Neural cell (in vitro differentiated cells): ENCODE data around the gene SELENOH. TPM values are rescaled to one million over a fixed set of nuclear protein-coding genes. Genes with fewer than 3 reads are reported as not detected.

Experiments
- H2AFZ ChIP-seq: fragments of 200-600, 300-800 bp; sonication (generic), shearing (Covaris generic); 2 replicates; pipeline ENCODE4 v1.6.0; 2014; ENCODE audit warnings: low read depth, mild to moderate bottlenecking, antibody characterized with exemption, low read length, moderate library complexity
- H3F3A ChIP-seq: fragments of 200-600 bp; shearing (Covaris generic); 2 replicates; pipeline ENCODE4 v1.6.1; 2016; ENCODE audit warnings: mild to moderate bottlenecking, moderate library complexity, mixed read lengths, antibody characterized with exemption, low read length; ENCODE audit not compliant: insufficient read depth, poor library complexity, severe bottlenecking
- H3K27ac ChIP-seq: fragments of 200-600, 300-800 bp; sonication (generic), shearing (Covaris generic); 2 replicates; pipeline ENCODE4 v1.5.1; 2014; ENCODE audit warnings: mild to moderate bottlenecking, low read length, moderate library complexity
- H3K27me3 ChIP-seq: fragments of 300-800, 200-600 bp; sonication (generic), shearing (Covaris generic); 2 replicates; pipeline ENCODE4 v1.6.0; 2014; ENCODE audit warnings: mild to moderate bottlenecking, low read depth, low read length, moderate library complexity; ENCODE audit not compliant: insufficient read depth
- H3K36me3 ChIP-seq: fragments of 300-800, 200-600 bp; sonication (generic), shearing (Covaris generic); 2 replicates; pipeline ENCODE4 v1.5.1; 2014; ENCODE audit warnings: mild to moderate bottlenecking, antibody characterized with exemption, low read length, moderate library complexity; ENCODE audit not compliant: insufficient read depth
- H3K4me2 ChIP-seq: fragments of 300-800, 200-600 bp; sonication (generic), shearing (Covaris generic); 2 replicates; pipeline ENCODE4 v1.6.0; 2014; ENCODE audit warnings: mild to moderate bottlenecking, low read length
- H3K4me3 ChIP-seq: fragments of 300-800, 200-600 bp; sonication (generic), shearing (Covaris generic); 2 replicates; pipeline ENCODE4 v1.5.1; 2014; ENCODE audit warnings: mild to moderate bottlenecking, low read length, moderate library complexity
- H3K79me2 ChIP-seq: fragments of 200-600 bp; shearing (Covaris generic); replicated peaks from 2 replicates; pipeline ENCODE4 v1.6.0; 2014; ENCODE audit warnings: mild to moderate bottlenecking, low read length, moderate library complexity; ENCODE audit not compliant: insufficient read depth
- H3K9ac ChIP-seq: fragments of 300-800, 200-600 bp; sonication (generic), shearing (Covaris generic); 2 replicates; pipeline ENCODE4 v1.6.1; 2016; ENCODE audit warnings: mild to moderate bottlenecking, low read length, mixed read lengths
- H3K9me2 ChIP-seq: fragments of 200-600 bp; shearing (Covaris generic); 2 replicates; pipeline ENCODE4 v1.6.1; 2016; ENCODE audit warnings: mild to moderate bottlenecking, low read length, mixed read lengths; ENCODE audit not compliant: insufficient read depth
- H3K9me3 ChIP-seq: fragments of 200-600, 300-800 bp; sonication (generic), shearing (Covaris generic); 2 replicates; pipeline ENCODE4 v1.6.1; 2016; ENCODE audit warnings: mild to moderate bottlenecking, mixed run types, low read length, moderate library complexity, mixed read lengths
- H4K20me1 ChIP-seq: fragments of 200-600 bp; shearing (Covaris generic); 2 replicates; pipeline ENCODE4 v1.6.1; 2016; ENCODE audit warnings: mild to moderate bottlenecking, mixed run types; ENCODE audit not compliant: insufficient read depth
- EP300 ChIP-seq: fragments of 450-650 bp; conservative IDR thresholded peaks from 2 replicates; pipeline ENCODE4 v1.6.1; 2014; ENCODE audit warnings: antibody characterized with exemption, mild to moderate bottlenecking, moderate library complexity; ENCODE audit not compliant: poor library complexity, severe bottlenecking
- EZH2 ChIP-seq: fragments of 200-600, 300-800 bp; shearing (Covaris generic), sonication (generic); IDR thresholded peaks from 2 replicates; pipeline ENCODE4 v1.6.1; 2014; ENCODE audit warnings: antibody characterized with exemption, low read length, borderline replicate concordance, mild to moderate bottlenecking; ENCODE audit not compliant: insufficient read depth, poor library complexity, severe bottlenecking
- MXI1 ChIP-seq: fragments of 450-650 bp; conservative IDR thresholded peaks from 2 replicates; pipeline ENCODE4 v1.6.1; 2014; ENCODE audit warnings: antibody characterized with exemption, mild to moderate bottlenecking; ENCODE audit not compliant: poor library complexity, severe bottlenecking
- POLR2AphosphoS5 ChIP-seq: IDR thresholded peaks from 2 replicates; pipeline ENCODE4 v1.6.1; 2012
- RAD21 ChIP-seq: fragments of 450-650 bp; conservative IDR thresholded peaks from 2 replicates; pipeline ENCODE4 v1.6.1; 2014; ENCODE audit warnings: antibody characterized with exemption, mild to moderate bottlenecking, moderate library complexity
- SMC3 ChIP-seq: fragments of 450-650 bp; conservative IDR thresholded peaks from 2 replicates; pipeline ENCODE4 v1.6.1; 2014; ENCODE audit warnings: antibody characterized with exemption, mild to moderate bottlenecking, moderate library complexity; ENCODE audit not compliant: poor library complexity
- TAF1 ChIP-seq: IDR thresholded peaks from 2 replicates; pipeline ENCODE4 v1.6.1; 2012; ENCODE audit warnings: low read depth
- polyA plus RNA-seq: library from polyadenylated mRNA; depleted of rRNA; stranded (reverse); fragments of >200 nt; gene quantifications from 2 replicates; pipeline ENCODE4 v1.2.3, GENCODE V29; 2014
- TF ChIP-seq, protein P1 (sequence below): IDR thresholded peaks from 2 replicates; pipeline ENCODE4 v1.6.1; 2012; ENCODE audit warnings: borderline replicate concordance
- TF ChIP-seq, protein P2 (sequence below): fragments of 450-650 bp; IDR thresholded peaks from 2 replicates; pipeline ENCODE4 v1.5.1; 2014; ENCODE audit warnings: antibody characterized with exemption, mild to moderate bottlenecking, moderate library complexity; ENCODE audit not compliant: poor library complexity, severe bottlenecking

Gene SELENOH
- polyA plus RNA-seq, 1 donor from 2014 or later: 546 TPM

DNA sequence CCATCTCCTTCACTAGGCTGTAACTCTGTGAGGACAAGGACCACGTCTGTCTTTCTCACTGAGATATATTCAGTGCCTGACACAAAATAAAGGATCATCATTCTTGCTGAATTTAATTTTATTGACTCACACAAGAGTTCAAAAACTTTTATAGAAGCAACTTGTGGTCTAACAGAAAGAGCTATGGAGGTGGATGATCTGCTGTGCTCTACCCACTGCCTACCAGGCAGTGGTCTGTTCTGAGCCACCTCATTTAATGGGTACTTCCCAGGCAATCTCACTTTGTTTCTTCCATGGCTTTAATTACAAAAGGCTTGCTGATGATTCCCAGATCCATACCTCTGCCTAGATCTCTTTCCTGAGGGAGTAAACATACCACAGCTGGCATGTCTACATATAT, 5.6 kb downstream of the SELENOH start:
- no peaks in the 10 kb centered on the region for H4K20me1 ChIP-seq
- H3K36me3 ChIP-seq: peaks cover 18% of the 10 kb centered on the region
- no peaks in the 10 kb centered on the region for H3K27me3 ChIP-seq
- H3K4me2 ChIP-seq: no peak overlapping the region
- H3K27ac ChIP-seq: no peak overlapping the region
- no peak overlapping the region for H2AFZ ChIP-seq
- no peak overlapping the region for H3K9ac ChIP-seq
- no peaks in the 10 kb centered on the region for H3K9me3 ChIP-seq
- no peak for TF ChIP-seq EZH2
- no peak for TF ChIP-seq EP300
- no peak for TF ChIP-seq SMC3
- TF ChIP-seq RAD21: no peak
- TF ChIP-seq POLR2AphosphoS5: no peak
- TF ChIP-seq, protein P1, sequence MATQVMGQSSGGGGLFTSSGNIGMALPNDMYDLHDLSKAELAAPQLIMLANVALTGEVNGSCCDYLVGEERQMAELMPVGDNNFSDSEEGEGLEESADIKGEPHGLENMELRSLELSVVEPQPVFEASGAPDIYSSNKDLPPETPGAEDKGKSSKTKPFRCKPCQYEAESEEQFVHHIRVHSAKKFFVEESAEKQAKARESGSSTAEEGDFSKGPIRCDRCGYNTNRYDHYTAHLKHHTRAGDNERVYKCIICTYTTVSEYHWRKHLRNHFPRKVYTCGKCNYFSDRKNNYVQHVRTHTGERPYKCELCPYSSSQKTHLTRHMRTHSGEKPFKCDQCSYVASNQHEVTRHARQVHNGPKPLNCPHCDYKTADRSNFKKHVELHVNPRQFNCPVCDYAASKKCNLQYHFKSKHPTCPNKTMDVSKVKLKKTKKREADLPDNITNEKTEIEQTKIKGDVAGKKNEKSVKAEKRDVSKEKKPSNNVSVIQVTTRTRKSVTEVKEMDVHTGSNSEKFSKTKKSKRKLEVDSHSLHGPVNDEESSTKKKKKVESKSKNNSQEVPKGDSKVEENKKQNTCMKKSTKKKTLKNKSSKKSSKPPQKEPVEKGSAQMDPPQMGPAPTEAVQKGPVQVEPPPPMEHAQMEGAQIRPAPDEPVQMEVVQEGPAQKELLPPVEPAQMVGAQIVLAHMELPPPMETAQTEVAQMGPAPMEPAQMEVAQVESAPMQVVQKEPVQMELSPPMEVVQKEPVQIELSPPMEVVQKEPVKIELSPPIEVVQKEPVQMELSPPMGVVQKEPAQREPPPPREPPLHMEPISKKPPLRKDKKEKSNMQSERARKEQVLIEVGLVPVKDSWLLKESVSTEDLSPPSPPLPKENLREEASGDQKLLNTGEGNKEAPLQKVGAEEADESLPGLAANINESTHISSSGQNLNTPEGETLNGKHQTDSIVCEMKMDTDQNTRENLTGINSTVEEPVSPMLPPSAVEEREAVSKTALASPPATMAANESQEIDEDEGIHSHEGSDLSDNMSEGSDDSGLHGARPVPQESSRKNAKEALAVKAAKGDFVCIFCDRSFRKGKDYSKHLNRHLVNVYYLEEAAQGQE: no peak
- TF ChIP-seq MXI1: no peak
- TF ChIP-seq TAF1: no peak
- TF ChIP-seq, protein P2, sequence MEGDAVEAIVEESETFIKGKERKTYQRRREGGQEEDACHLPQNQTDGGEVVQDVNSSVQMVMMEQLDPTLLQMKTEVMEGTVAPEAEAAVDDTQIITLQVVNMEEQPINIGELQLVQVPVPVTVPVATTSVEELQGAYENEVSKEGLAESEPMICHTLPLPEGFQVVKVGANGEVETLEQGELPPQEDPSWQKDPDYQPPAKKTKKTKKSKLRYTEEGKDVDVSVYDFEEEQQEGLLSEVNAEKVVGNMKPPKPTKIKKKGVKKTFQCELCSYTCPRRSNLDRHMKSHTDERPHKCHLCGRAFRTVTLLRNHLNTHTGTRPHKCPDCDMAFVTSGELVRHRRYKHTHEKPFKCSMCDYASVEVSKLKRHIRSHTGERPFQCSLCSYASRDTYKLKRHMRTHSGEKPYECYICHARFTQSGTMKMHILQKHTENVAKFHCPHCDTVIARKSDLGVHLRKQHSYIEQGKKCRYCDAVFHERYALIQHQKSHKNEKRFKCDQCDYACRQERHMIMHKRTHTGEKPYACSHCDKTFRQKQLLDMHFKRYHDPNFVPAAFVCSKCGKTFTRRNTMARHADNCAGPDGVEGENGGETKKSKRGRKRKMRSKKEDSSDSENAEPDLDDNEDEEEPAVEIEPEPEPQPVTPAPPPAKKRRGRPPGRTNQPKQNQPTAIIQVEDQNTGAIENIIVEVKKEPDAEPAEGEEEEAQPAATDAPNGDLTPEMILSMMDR: no peak
- H3K79me2 ChIP-seq: peaks cover 17% of the 10 kb centered on the region
- no peak overlapping the region for H3K4me3 ChIP-seq
- no peaks in the 10 kb centered on the region for H3K9me2 ChIP-seq
- H3F3A ChIP-seq: no peaks in the 10 kb centered on the region

DNA sequence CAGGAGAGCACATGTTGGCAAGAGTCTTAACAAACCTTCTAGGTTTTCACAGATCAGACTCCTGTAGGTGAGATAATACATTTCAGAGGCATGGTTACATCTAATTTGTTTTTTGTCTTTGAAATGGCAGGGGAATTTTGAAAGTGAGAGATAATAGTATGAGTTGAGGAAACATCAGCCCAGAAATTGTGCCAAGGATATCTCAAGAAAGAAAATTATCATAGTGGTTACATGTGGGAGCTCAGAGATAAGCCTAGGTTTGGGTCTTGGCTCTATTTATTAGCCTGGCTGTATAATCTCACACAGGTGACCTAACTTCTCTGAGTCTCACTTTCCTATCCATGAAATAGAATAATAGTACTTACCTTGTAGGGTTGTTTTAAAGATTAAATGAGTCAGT, 9.9 kb downstream of the SELENOH start:
- no peaks in the 10 kb centered on the region for H3F3A ChIP-seq
- H3K27me3 ChIP-seq: no peaks in the 10 kb centered on the region
- H3K36me3 ChIP-seq: peaks cover 3% of the 10 kb centered on the region
- H3K27ac ChIP-seq: no peak overlapping the region
- H2AFZ ChIP-seq: no peak overlapping the region
- H3K9me2 ChIP-seq: no peaks in the 10 kb centered on the region
- H3K9ac ChIP-seq: no peak overlapping the region
- H3K4me2 ChIP-seq: no peak overlapping the region
- no peak for TF ChIP-seq POLR2AphosphoS5
- no peak for TF ChIP-seq MXI1
- TF ChIP-seq, protein P2: no peak
- TF ChIP-seq RAD21: no peak
- TF ChIP-seq, protein P1: no peak
- TF ChIP-seq EZH2: no peak
- no peak for TF ChIP-seq TAF1
- no peak for TF ChIP-seq EP300
- no peak for TF ChIP-seq SMC3
- no peaks in the 10 kb centered on the region for H4K20me1 ChIP-seq
- no peaks in the 10 kb centered on the region for H3K9me3 ChIP-seq
- no peak overlapping the region for H3K4me3 ChIP-seq
- H3K79me2 ChIP-seq: no peaks in the 10 kb centered on the region
